Tibial artery (tissue), 4 donors: ENCODE measurements around the gene STKLD1.

ENCODE experiments used
- DNase-seq, 2 donors: peaks; one replicate each; pipeline ENCODE4 v3.0.0-alpha.2; 2019
- H3K27ac ChIP-seq, 2 donors: fragments of 200-600 bp; sonication (generic) in 1 of 2; 1 replicate in 1 of 2; 2 replicates in 1 of 2; pipeline ENCODE4 v1.5.1; 2018 to 2019; ENCODE audit warnings: mild to moderate bottlenecking in 1 of 2
- H3K27me3 ChIP-seq, 2 donors: fragments of 200-600 bp; sonication (generic) in 1 of 2; one replicate each; pipeline versions ENCODE4 v1.5.1 to v1.6.0; 2016 to 2019
- H3K36me3 ChIP-seq, 3 donors: fragments of 200-600 bp; sonication (generic) in 2 of 3; one replicate each; pipeline ENCODE4 v1.5.1; 2016 to 2019; ENCODE audit warnings: mild to moderate bottlenecking in 2 of 3
- H3K4me1 ChIP-seq, 4 donors: fragments of 200-600 bp; sonication (generic) in 2 of 4; 1 replicate in 3 of 4; 2 replicates in 1 of 4; pipeline ENCODE4 v1.5.1; 2016 to 2019
- H3K4me3 ChIP-seq, 2 donors: fragments of 200-600 bp; sonication (generic) in 1 of 2; 1 replicate in 1 of 2; 2 replicates in 1 of 2; pipeline ENCODE4 v1.5.1; 2018 to 2019; ENCODE audit warnings: mild to moderate bottlenecking in 2 of 2
- H3K9me3 ChIP-seq, 3 donors: fragments of 200-600 bp; sonication (generic) in 1 of 3; one replicate each; pipeline ENCODE4 v1.5.1; 2016 to 2019
- intact Hi-C: fragments of 100-400 bp; cut with DNase I; formaldehyde crosslinking; loops from one replicate; pipeline ENCODE4 v1.15.0; 2023; ENCODE audit warnings: low total_unique reads
- TF ChIP-seq, protein P1 (sequence below), 2 experiments: fragments of 200-600 bp in 1 of 2; fragments of 450-650 bp in 1 of 2; IDR thresholded peaks; one replicate each; pipeline ENCODE4 v1.5.1; 2017 to 2019; ENCODE audit warnings: antibody characterized with exemption in 2 of 2, mild to moderate bottlenecking in 1 of 2, moderate library complexity in 1 of 2

The STKLD1 gene

DNA sequence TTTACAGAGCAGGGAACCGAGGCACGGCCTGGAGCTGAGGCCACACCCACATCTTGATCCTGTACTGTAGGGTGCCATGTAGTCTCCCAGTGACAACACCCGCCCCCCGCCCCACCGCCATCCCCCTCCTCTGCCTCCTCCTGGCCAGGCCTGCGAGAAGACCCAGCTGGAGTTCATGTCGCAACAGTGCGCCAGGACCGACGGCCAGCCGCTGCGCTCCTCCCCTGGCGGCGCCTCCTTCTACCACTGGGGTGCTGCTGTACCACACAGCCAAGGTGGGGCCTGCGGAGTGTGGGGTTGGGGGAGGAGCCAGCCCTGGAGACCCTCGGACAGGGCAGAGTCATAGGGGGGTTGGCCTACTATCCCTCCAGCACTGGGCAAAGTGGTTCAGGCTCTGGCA, 60.5 kb downstream of the STKLD1 start:
- Histone ChIP-seq H3K4me3 (no peak overlapping the region), H3K4me1 (no peaks in the 10 kb centered on the region), H3K27ac (no peak overlapping the region), H3K27me3 (no peaks in the 10 kb centered on the region), H3K9me3 (no peaks in the 10 kb centered on the region), H3K36me3 (no peaks in the 10 kb centered on the region)
- DNase-seq: no peak
- TF ChIP-seq, protein P1, sequence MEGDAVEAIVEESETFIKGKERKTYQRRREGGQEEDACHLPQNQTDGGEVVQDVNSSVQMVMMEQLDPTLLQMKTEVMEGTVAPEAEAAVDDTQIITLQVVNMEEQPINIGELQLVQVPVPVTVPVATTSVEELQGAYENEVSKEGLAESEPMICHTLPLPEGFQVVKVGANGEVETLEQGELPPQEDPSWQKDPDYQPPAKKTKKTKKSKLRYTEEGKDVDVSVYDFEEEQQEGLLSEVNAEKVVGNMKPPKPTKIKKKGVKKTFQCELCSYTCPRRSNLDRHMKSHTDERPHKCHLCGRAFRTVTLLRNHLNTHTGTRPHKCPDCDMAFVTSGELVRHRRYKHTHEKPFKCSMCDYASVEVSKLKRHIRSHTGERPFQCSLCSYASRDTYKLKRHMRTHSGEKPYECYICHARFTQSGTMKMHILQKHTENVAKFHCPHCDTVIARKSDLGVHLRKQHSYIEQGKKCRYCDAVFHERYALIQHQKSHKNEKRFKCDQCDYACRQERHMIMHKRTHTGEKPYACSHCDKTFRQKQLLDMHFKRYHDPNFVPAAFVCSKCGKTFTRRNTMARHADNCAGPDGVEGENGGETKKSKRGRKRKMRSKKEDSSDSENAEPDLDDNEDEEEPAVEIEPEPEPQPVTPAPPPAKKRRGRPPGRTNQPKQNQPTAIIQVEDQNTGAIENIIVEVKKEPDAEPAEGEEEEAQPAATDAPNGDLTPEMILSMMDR (IDR thresholded peaks at IDR 0.05): no peak
- intact Hi-C loops: no loop called here

DNA sequence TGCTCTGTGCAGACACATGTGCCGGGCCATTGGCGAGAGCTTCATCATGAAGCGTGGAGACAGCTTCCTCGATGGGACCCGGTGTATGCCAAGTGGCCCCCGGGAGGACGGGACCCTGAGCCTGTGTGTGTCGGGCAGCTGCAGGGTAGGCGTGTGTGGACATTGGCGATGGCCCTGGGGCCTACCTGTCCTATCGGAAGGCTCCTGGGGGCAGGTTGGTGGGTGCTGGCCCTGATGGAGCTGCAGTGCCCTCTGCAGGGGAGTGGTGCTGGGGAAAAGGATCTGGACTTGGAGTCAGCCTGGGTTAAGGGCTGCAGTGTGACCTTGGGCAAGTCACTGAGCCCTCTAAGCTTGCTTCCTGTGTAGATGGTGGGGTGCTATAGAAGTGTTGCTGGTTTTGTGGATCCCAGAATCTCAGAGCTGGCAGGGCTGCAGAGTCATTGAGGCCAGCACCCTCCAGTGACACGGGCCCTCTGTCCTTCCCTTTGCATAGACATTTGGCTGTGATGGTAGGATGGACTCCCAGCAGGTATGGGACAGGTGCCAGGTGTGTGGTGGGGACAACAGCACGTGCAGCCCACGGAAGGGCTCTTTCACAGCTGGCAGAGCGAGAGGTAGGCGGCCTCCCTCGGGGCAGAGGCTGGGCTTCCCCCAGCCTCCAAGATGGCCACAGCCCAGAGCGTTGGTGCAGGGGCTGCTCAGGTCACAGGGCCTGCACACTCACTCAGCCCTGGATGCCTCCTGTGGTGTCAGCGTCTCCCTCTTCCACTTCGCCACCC, 61.8 kb downstream of the STKLD1 start:
- no peak for DNase-seq
- intact Hi-C loops: no loop called here
- H3K27me3 ChIP-seq: no peaks in the 10 kb centered on the region
- H3K27ac ChIP-seq: no peak overlapping the region
- no peak overlapping the region for H3K4me3 ChIP-seq
- H3K36me3 ChIP-seq: no peaks in the 10 kb centered on the region
- no peaks in the 10 kb centered on the region for H3K4me1 ChIP-seq
- TF ChIP-seq, protein P1 (IDR thresholded peaks at IDR 0.05): no peak
- H3K9me3 ChIP-seq: no peaks in the 10 kb centered on the region

DNA sequence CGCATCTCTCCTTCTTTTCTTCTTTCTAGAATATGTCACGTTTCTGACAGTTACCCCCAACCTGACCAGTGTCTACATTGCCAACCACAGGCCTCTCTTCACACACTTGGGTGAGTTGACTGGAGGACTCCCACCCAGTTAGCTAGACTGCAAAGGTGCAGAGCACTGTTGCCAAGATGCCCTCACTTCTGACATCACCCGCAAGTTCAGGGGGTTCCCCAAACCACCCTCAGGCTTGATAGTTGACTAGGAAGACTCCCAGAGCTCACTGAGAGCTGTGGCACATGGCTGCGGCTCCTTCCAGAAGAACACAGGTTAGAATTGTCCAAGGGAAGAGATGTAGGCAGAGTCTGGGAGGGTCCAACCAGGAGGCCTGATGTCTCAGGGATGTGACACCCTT, 63.2 kb downstream of the STKLD1 start:
- Histone ChIP-seq H3K9me3 (no peaks in the 10 kb centered on the region), H3K27me3 (no peaks in the 10 kb centered on the region), H3K27ac (no peak overlapping the region), H3K4me3 (no peak overlapping the region), H3K36me3 (no peaks in the 10 kb centered on the region), H3K4me1 (no peaks in the 10 kb centered on the region)
- intact Hi-C loops: no loop called here
- no peak for DNase-seq
- TF ChIP-seq, protein P1 (IDR thresholded peaks at IDR 0.05): no peak

DNA sequence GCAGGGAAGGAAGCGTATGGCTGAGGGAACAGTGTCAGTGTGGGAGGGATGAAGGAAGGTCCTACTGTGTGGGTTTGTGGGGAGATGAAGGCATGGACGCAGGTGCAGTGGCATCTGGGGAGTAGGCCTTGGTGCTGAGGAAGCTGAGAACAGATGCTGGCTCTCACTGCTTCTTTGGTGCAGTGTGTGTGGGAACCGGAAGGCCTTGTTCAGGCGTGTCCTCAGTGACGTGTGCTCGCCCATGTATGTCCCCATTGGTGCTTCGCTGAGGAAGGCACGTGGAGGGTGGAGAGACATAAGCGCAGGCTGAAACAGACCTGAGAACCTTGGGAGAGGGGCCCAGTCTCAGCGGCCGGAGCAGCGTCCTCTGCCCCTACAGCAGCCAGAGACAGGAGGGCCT, 64.7 kb downstream of the STKLD1 start:
- no peak for DNase-seq
- Histone ChIP-seq H3K4me1 (no peaks in the 10 kb centered on the region), H3K27me3 (no peaks in the 10 kb centered on the region), H3K27ac (no peak overlapping the region), H3K9me3 (no peaks in the 10 kb centered on the region), H3K36me3 (no peaks in the 10 kb centered on the region), H3K4me3 (no peak overlapping the region)
- TF ChIP-seq, protein P1 (IDR thresholded peaks at IDR 0.05): no peak
- intact Hi-C loops: no loop called here

DNA sequence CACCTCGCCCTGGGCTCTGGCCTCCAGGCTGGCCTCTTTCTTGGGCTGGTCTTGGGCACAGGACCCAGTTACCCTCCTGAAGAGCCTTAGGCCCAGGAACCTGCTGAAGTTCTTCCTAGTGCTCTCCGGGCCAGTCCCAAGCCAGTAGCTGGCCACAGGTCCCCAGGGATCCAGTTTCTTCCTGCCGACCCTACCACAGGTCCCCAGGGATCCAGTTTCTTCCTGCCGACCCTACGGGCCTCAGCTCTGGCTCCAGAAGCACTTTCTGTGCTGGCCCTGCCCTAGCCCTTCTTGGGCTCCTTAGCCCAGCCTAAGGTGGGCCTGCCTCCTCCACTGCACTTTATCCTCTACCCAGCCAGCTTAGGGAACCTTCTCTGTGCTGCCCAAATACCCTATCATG, 65.4 kb downstream of the STKLD1 start:
- no peak overlapping the region for H3K4me3 ChIP-seq
- H3K36me3 ChIP-seq: no peaks in the 10 kb centered on the region
- no peaks in the 10 kb centered on the region for H3K27me3 ChIP-seq
- intact Hi-C loops: no loop called here
- H3K27ac ChIP-seq: no peak overlapping the region
- no peaks in the 10 kb centered on the region for H3K4me1 ChIP-seq
- no peaks in the 10 kb centered on the region for H3K9me3 ChIP-seq
- DNase-seq: no peak
- TF ChIP-seq, protein P1 (IDR thresholded peaks at IDR 0.05): no peak
